Right atrium auricular region (tissue), 2 donors: Measurements from ENCODE around the gene COQ9. TPM values are rescaled to one million over a fixed set of nuclear protein-coding genes. Genes with fewer than 3 reads are reported as not detected.
A peak's percentile ranks its signal among the peaks of the same experiment; 100 is the strongest.

Source experiments
- DNase-seq: peaks from one replicate; pipeline ENCODE4 v3.0.0-alpha.2; 2019; ENCODE audit warnings: low spot score
- H3K27ac ChIP-seq, 2 donors: fragments of 200-600 bp; sonication (generic); 1 replicate in 1 of 2; 2 replicates in 1 of 2; pipeline ENCODE4 v1.5.1; 2016 to 2019
- H3K27me3 ChIP-seq, 2 donors: fragments of 200-600 bp; sonication (generic); one replicate each; pipeline versions ENCODE4 v1.5.1 to v1.6.0; 2017 to 2019
- H3K36me3 ChIP-seq: fragments of 200-600 bp; sonication (generic); one replicate; pipeline ENCODE4 v1.5.1; 2016
- H3K4me1 ChIP-seq, 2 donors: fragments of 200-600 bp; sonication (generic); one replicate each; pipeline versions ENCODE4 v1.5.1 to v1.6.0; 2017 to 2019
- H3K4me3 ChIP-seq, 2 donors: fragments of 200-600 bp; sonication (generic); 1 replicate in 1 of 2; 2 replicates in 1 of 2; pipeline ENCODE4 v1.5.1; 2017 to 2019; ENCODE audit warnings: mild to moderate bottlenecking in 1 of 2, moderate library complexity in 1 of 2
- H3K9me3 ChIP-seq, 2 donors: fragments of 200-600 bp; sonication (generic); one replicate each; pipeline ENCODE4 v1.5.1; 2019
- CTCF ChIP-seq, 2 donors: fragments of 200-600 bp; sonication (generic); IDR thresholded peaks; one replicate each; pipeline ENCODE4 v1.5.1; 2019; ENCODE audit warnings: antibody characterized with exemption in 2 of 2
- total RNA-seq, 2 donors: library from RNA; depleted of rRNA; stranded (reverse); fragments of >200 nt; gene quantifications; one replicate each; pipeline ENCODE4 v1.1.0, GENCODE V29; 2016

COQ9 gene
- total RNA-seq, 2 donors from 2014 or later, result 106 to 153 TPM

GRCh38 chr16:57444711-57445110, 2.6 kb upstream of the COQ9 start:
- no peak for TF ChIP-seq CTCF (IDR thresholded peaks at IDR 0.05)
- Histone ChIP-seq H3K36me3 (peaks cover 16% of the 10 kb centered on the region), H3K4me3 (no peak overlapping the region), H3K27me3 (no peaks in the 10 kb centered on the region), H3K27ac (no peak overlapping the region), H3K4me1 (peaks cover 0 to 42% of the 10 kb centered on the region in 2 donors), H3K9me3 (peaks cover 0 to 6% of the 10 kb centered on the region in 2 donors)
- DNase-seq, result no peak

- no peaks in the 10 kb centered on the region for H3K27me3 ChIP-seq
- DNase-seq, result no peak
- no peaks in the 10 kb centered on the region for H3K9me3 ChIP-seq
- no peak for TF ChIP-seq CTCF (IDR thresholded peaks at IDR 0.05)
- H3K4me3 ChIP-seq, result no peak overlapping the region
- no peak overlapping the region for H3K27ac ChIP-seq
- H3K4me1 ChIP-seq, result peaks cover 0 to 44% of the 10 kb centered on the region in 2 donors
- peaks cover 8% of the 10 kb centered on the region for H3K36me3 ChIP-seq
Observed at GRCh38 chr16:57445510-57445909, 1.8 kb upstream of the COQ9 start.

- TF ChIP-seq CTCF (IDR thresholded peaks at IDR 0.05), result no peak
- H3K36me3 ChIP-seq, result peaks cover 9% of the 10 kb centered on the region
- H3K27me3 ChIP-seq, result no peaks in the 10 kb centered on the region
- H3K4me3 ChIP-seq, result peak overlapping the region; percentile 95 to 98
- peaks cover 0 to 44% of the 10 kb centered on the region in 2 donors for H3K4me1 ChIP-seq
- H3K9me3 ChIP-seq, result no peaks in the 10 kb centered on the region
- peak overlapping the region; percentile 96 to 98 for H3K27ac ChIP-seq
- peak; percentile 68 for DNase-seq
Observed at GRCh38 chr16:57446531-57447185, 621 bp upstream of the COQ9 start.

GRCh38 chr16:57452021-57452420, 4.7 kb downstream of the COQ9 start:
- TF ChIP-seq CTCF (IDR thresholded peaks at IDR 0.05), result no peak
- Histone ChIP-seq H3K27me3 (no peaks in the 10 kb centered on the region), H3K4me3 (no peak overlapping the region), H3K27ac (no peak overlapping the region), H3K36me3 (peaks cover 63% of the 10 kb centered on the region), H3K9me3 (no peaks in the 10 kb centered on the region), H3K4me1 (peaks cover 0 to 22% of the 10 kb centered on the region in 2 donors)
- no peak for DNase-seq

- no peaks in the 10 kb centered on the region for H3K9me3 ChIP-seq
- H3K4me3 ChIP-seq, result peak within 1 kb of the TSS; percentile 77 to 99
- H3K27me3 ChIP-seq, result no peaks in the 10 kb centered on the region
- peak; percentile 99 for TF ChIP-seq CTCF (IDR thresholded peaks at IDR 0.05)
- peak within 1 kb of the TSS; percentile 75 to 91 for H3K27ac ChIP-seq
- H3K36me3 ChIP-seq, result peaks cover 65% of the 10 kb centered on the region
- H3K4me1 ChIP-seq, result peaks cover 0 to 13% of the 10 kb centered on the region in 2 donors
- peak; percentile 90 for DNase-seq
Observed at GRCh38 chr16:57462209-57462977, 15.1 kb downstream of the COQ9 start, which contains the start of gene POLR2C. Gene POLR2C, plus strand, starts transcription at chr16:57462679. Its CDS starts 46 bp downstream, at chr16:57462725.
